GM19324 (cell line): Measurements from ENCODE around the gene POLR3C.
"Not testable (repeated sequence)": the region's sequence is repeated elsewhere in the genome, so short reads cannot be mapped to it uniquely, and the experiment has no call there.

Experiments used
- ATAC-seq: cut with Tn5 transposase; IDR thresholded peaks from one replicate; pipeline ENCODE4 v1.9.1; 2021; ENCODE audit warnings: mild to moderate bottlenecking, moderate library complexity; ENCODE audit not compliant: unreplicated experiment, low FRiP score

POLR3C gene

GRCh38 chr1:145823565-145824498, at the start of gene POLR3C, which contains the start of gene RNF115:
POLR3C (plus strand) TSS chr1:145824200; CDS start chr1:145825777, 1,577 bp downstream.
RNF115 (minus strand) TSS chr1:145824095; CDS start chr1:145823873, 222 bp downstream.
- ATAC-seq = peak; percentile 93

GRCh38 chr1:145777357-145778145, 46.4 kb upstream of the POLR3C start:
- no peak for ATAC-seq

GRCh38 chr1:145778146-145778540, 45.9 kb upstream of the POLR3C start:
- no peak for ATAC-seq

- no peak for ATAC-seq
These were observed 41.5 kb upstream of the POLR3C start for GRCh38 chr1:145782272-145783099.

GRCh38 chr1:145784409-145784808, 39.6 kb upstream of the POLR3C start:
- no peak for ATAC-seq

GRCh38 chr1:145785547-145785946, 38.5 kb upstream of the POLR3C start:
- no peak for ATAC-seq

- no peak for ATAC-seq
These were observed 37.7 kb upstream of the POLR3C start for GRCh38 chr1:145786271-145786670.

- ATAC-seq = no peak
These were observed 35.4 kb upstream of the POLR3C start for GRCh38 chr1:145788580-145788979.

GRCh38 chr1:145791860-145792259, 32.1 kb upstream of the POLR3C start:
- ATAC-seq = not testable (repeated sequence)

- no peak for ATAC-seq
These were observed 31.5 kb upstream of the POLR3C start for GRCh38 chr1:145792484-145792883.

GRCh38 chr1:145795257-145795881, 28.6 kb upstream of the POLR3C start:
- ATAC-seq = no peak

- no peak for ATAC-seq
These were observed 27.2 kb upstream of the POLR3C start for GRCh38 chr1:145796753-145797152.

- no peak for ATAC-seq
These were observed 24.2 kb upstream of the POLR3C start for GRCh38 chr1:145799806-145800205.

- no peak for ATAC-seq
These were observed 19.6 kb upstream of the POLR3C start for GRCh38 chr1:145804235-145805045.

- no peak for ATAC-seq
These were observed 18.9 kb upstream of the POLR3C start for GRCh38 chr1:145805057-145805456.

GRCh38 chr1:145806408-145806807, 17.6 kb upstream of the POLR3C start:
- no peak for ATAC-seq

GRCh38 chr1:145806844-145807243, 17.2 kb upstream of the POLR3C start:
- ATAC-seq = no peak

GRCh38 chr1:145812977-145813810, 10.8 kb upstream of the POLR3C start:
- ATAC-seq = peak; percentile 36
